Ramos (cell line): ENCODE data around the gene TNK1.

Experiments used
- in situ Hi-C: fragments of 300-500 bp; cut with MboI; formaldehyde crosslinking; loops from one replicate; pipeline ENCODE4 v1.14.3; 2022; ENCODE audit warnings: low sequenced_read_pairs; ENCODE audit not compliant: unreplicated experiment

The TNK1 gene

DNA sequence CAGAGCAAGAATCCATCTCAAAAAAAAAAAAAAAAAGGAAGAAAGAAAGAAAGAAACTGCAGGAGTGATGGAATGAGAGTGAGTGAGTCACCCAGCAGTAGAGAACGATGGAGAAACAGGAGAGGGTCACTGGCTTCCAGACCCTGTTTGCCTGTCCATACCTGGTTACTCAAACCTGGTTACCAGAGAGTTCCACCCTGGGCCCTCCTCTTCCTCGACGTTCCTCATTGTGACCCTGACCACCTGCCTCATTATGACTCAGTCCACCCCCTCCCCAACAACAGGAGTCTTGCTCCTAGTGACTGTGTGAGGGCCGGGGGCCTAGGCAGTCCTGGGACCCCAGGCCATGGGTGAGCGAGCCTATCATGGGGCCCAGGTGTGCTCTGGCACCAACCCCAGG, 47.7 kb downstream of the TNK1 start, which contains the start of gene SPEM3:
Gene SPEM3 (plus strand): TSS at position 301 of the 400 bp plus-strand sequence. CDS start 46 bp downstream, at position 347.
- in situ Hi-C loops = no loop called here

DNA sequence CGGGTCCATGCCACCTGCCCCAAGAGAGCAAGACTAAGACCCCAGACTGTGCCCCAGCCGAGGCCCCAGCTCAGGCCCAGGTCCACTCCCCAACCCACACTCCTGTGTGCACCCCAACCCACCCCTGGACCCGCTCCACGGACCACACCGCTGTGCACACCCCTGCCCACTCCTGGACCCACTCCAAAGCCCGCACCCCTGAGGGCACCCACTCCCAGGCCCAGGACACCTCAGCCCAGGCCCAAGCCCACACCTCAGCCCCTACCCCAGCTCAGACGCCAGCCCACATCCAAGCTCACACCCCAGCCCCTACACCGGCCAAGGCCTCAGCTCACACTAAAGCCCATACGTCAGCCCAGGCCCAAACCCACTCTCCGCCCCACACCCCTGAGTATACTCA, 48.8 kb downstream of the TNK1 start:
- in situ Hi-C loops = no loop called here

DNA sequence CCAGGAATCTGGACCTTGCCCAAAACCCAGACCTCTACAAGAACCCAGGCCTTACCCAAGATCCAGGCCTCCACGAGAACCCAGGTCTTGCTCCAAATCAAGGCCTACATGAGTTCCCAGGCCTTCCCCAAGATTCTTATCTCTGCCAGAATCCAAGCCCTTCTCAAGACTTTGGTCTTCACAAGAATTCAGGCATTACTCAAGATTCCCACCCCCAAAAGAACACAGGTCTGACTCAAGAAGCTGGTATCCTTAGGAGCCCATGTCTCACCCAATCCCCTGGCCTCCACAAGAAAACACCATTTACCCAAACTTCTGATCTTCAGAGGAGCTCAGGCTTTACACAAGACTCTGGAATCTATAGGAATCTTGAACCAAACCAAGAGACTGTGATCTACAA, 50.3 kb downstream of the TNK1 start:
- in situ Hi-C loops = no loop called here

DNA sequence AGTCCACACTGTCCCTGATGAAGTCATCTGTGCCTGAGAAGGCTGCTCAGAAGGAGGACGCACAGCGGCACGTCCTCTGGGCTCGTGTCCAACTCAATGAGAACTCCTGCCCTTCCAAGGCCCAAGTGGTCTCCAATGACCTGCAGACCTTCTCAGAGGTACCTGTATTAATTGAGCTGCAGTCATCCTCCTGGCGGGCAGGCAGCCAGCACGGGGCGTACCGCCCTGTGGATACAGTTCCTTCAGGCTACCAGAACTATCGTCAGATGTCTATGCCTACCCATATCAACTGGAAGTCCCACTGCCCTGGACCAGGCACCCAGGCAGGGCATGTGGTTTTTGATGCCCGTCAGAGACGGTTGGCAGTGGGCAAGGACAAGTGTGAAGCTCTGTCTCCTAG, 51.4 kb downstream of the TNK1 start:
- in situ Hi-C loops = no loop called here

DNA sequence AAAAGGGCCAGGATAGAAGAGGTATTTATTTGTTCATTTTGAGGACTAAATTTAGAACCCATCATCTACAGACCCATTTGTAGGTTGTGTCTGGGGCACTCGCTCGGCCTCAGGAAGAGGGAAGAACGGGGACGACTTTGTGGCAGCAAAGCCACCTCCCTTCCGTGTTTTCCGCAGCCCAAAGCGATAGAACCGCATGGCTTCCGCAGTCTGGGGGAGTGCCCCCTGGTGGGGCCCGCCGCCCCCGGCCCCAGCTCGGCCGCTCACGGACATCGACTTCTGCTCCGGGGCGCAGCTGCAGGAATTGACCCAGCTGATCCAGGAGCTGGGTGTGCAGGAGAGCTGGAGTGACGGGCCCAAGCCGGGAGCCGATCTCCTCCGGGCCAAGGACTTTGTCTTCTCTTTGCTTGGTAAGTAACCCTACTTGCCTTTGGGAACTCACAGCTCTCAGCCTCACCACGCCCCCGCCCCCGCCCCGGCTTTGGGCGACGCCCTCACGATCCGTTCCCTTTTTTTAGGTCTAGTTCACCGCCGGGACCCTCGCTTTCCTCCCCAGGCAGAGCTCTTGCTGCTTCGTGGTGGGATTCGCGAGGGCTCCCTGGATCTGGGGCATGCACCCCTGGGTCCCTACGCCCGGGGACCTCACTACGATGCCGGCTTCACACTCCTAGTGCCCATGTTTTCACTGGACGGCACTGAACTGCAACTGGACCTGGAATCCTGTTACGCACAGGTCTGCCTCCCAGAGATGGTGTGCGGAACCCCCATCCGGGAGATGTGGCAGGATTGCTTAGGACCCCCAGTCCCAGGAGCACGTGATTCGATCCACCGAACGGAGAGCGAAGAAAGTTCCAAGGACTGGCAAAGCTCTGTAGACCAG, 55.0 kb downstream of the TNK1 start:
- in situ Hi-C loops = no loop called here

DNA sequence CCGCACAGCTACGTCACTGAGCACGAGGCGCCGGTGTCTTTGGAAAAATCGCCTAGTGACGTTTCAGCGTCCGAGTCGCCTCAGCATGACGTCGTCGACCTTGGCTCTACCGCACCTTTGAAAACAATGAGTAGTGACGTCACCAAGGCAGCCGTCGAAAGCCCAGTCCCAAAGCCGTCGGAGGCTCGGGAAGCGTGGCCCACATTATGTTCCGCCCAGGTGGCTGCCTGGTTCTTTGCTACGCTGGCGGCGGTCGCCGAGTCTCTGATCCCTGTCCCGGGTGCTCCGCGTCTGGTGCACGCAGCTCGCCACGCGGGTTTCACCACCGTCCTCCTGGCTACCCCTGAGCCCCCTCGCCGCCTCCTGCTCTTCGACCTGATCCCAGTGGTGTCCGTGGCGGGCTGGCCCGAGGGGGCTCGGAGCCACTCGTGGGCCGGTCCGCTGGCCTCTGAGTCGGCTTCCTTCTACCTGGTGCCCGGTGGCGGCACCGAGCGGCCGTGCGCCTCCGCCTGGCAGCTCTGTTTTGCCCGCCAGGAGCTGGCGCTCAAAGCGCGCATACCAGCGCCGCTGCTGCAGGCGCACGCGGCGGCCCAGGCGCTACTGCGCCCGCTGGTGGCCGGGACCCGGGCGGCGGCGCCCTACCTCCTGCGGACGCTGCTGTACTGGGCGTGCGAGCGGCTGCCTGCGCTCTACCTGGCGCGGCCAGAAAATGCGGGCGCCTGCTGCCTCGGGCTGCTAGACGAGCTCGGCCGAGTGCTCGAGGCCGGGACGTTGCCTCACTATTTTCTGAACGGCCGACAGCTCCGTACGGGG, 55.9 kb downstream of the TNK1 start:
- in situ Hi-C loops = no loop called here

DNA sequence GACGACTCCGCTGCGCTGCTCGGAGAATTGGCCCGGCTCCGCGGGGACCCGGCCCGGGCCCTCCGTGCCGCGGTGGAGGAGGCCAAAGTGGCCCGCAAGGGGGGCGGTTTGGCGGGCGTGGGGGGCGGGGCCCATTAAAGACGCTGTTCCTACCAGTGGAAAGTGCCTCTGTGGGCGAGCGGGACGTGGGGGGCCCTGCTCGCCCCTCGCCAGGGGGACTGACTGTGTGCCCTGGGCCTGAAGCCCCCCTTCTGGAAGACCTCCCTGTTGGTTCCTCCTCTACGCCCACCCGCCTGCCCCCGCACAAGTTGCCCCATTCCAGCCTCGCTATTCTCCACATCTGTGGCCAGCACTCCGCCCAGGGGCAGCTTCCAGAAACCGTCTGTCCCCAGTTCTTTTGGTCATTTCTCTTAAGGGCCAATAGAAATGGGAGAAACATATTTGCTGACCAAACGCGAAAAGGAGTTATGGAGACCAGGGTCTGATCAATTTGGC, 56.5 kb downstream of the TNK1 start:
- in situ Hi-C loops = no loop called here

DNA sequence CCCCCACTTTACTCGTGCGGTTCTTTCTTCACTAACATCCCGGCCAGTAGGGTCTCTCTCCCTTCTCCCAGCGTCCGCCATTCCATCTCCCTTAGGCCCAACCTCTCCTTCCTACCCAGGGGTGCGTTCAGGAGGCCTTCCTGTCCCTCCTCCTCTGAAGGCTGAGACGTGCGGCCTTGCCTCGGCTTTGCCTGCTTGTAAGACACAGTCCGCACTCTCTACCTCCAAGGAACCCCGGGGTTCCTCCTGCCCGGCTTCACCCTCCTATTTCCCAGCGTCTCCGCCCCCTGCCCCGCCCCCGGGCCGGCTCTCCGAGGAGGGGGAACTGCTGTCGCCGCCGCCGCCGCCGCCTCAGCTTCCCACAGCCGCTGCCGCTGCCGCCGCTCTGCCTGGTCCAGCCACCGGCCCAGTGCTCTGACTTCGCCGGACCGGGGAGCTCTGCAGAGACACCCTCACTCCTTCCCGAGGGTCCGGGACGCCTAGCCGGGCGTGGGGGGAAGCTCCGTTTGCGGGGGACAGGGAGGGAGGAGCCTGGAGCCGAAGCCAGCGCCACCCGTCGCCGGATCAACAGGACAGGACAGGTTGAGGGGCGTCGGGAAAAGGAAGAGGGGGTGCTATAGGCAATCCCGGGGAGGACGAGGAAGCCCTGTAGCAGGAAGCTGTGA, 57.2 kb downstream of the TNK1 start:
- in situ Hi-C loops = no loop called here

DNA sequence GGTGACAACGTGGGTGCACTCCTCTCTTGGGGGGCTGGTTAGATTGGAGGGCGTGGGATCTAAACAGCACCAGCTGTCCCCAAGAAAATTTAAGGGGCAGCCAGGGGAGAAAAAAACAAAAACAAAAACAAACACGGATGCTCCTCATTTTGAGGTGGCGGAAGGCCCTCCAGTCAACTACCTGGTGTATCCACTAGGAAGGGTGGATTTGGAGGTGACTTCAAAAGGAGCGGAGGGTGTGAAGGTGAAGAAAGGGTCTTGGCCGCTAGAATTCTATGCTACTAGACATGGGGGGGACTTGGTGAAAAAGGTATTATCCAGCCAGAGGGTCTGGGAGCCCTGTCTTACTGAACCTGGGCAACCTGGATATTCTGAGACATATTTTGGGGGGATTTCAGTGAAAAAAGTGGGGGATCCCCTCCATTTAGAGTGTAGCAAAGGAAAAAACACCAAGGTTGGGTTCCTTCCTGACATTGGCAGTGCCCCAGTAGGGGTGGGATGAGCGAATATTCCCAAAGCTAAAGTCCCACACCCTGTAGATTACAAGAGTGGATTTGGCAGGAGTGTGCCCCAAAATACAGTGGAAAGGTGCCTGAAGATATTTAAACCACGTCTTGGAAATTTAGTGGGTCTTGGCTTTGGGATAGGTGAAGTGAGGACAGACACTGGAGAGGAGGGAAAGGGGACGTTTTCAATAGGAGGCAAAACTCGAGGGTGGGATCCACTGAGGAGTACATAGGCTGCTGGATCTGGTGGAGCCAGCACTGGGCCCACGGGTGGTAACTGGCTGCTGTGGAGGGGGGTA, 58.0 kb downstream of the TNK1 start:
- in situ Hi-C loops = no loop called here
